Cerebellar nuclear complex (tissue), 1 donor: ENCODE results near the gene GLRX.
A peak's percentile ranks its signal among the peaks of the same experiment; 100 is the strongest.
"Not testable (repeated sequence)": the region's sequence is repeated elsewhere in the genome, so short reads cannot be mapped to it uniquely, and the experiment has no call there.

Experiments
- DNase-seq, 2 experiments: peaks; one replicate each; lab custom pipeline; 2025; lab: John Stamatoyannopoulos, UW

Gene GLRX

GRCh38 chr5:95826949-95827891 lies 4.7 kb upstream of the GLRX start:
- no peak for DNase-seq

DNA sequence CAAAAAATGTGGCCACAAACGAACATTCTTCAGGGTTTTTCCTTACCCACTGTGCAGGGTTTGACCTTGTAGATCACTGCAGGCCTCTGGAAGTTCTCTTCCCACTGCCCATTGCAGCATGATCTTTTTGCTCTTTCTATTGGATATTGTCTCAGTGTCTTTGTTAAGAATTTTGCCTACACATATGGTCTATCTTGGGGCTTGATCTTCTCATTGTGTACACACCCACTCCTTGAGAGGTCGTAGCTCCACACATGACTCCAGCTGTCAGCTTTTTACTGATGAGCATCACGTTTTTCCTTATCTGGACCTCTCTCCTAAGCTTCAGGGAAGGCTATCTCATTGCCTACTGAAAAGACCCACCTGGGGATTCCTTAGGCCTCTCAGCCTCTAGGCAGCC lies 3.0 kb upstream of the GLRX start:
- DNase-seq, result no peak

GRCh38 chr5:95824747-95825146 lies 2.2 kb upstream of the GLRX start:
- no peak for DNase-seq

GRCh38 chr5:95823738-95824609 lies 1.4 kb upstream of the GLRX start:
- DNase-seq, result no peak

- DNase-seq, result no peak
Measured at GRCh38 chr5:95823218-95823737, 752 bp upstream of the GLRX start.

GRCh38 chr5:95822043-95822541 lies 434 bp downstream of the GLRX start:
- no peak for DNase-seq

- DNase-seq, result no peak
Measured at GRCh38 chr5:95821110-95822021, 1.2 kb downstream of the GLRX start.

GRCh38 chr5:95818181-95819147 lies 4.1 kb downstream of the GLRX start:
- DNase-seq, result no peak

- DNase-seq, result no peak
Measured at GRCh38 chr5:95817430-95817829, 5.1 kb downstream of the GLRX start.

GRCh38 chr5:95816776-95817175 lies 5.8 kb downstream of the GLRX start:
- DNase-seq, result no peak

DNA sequence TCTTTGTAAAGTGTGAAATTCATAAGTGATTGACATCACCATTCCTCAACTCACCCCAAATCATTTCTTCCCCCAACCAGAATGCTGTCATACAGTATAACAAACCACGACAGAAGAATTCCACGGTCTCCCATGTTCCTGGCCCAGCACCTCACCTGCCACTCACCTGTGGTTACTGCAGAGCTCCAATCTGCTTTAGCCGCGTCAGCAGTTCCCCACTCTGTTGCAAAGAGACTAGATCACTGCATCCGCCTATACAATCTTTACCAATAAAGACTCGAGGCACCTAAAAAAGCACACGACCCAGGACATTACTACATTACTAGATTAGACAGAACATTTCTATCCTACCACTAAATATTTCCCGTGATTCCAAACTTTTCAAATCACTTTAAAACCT lies 6.2 kb downstream of the GLRX start:
- DNase-seq, result no peak

DNA sequence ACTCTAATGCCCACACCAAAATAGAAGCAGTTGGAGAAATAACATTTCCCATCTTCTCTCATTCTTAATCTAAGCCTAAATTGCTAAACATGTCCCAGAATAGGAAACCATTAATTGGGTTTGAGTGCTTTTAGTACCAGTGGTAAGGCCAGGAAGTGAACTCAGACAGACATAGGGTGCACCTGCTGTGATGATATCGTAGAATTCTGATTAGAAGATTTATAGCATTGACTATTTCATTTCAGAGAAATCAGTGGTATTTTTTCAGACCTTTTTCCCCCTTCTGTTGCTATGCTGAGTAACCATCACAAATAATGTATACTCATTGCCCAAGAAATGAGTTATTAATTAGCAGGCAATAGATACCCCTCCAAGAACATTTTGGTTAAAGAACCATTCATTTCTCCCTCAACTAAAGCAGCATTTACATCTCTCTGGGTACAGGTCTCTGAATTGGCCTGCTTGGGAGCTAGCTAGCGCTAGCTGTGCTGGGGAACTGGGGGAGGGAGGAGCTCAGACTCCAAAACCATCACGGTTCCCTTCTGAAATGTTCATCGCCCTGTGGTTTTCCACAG lies 7.3 kb downstream of the GLRX start:
- no peak for DNase-seq

- not testable (repeated sequence) for DNase-seq
Measured at GRCh38 chr5:95813035-95813434, 9.5 kb downstream of the GLRX start.

GRCh38 chr5:95812074-95812471 lies 10.5 kb downstream of the GLRX start:
- DNase-seq, result no peak

DNA sequence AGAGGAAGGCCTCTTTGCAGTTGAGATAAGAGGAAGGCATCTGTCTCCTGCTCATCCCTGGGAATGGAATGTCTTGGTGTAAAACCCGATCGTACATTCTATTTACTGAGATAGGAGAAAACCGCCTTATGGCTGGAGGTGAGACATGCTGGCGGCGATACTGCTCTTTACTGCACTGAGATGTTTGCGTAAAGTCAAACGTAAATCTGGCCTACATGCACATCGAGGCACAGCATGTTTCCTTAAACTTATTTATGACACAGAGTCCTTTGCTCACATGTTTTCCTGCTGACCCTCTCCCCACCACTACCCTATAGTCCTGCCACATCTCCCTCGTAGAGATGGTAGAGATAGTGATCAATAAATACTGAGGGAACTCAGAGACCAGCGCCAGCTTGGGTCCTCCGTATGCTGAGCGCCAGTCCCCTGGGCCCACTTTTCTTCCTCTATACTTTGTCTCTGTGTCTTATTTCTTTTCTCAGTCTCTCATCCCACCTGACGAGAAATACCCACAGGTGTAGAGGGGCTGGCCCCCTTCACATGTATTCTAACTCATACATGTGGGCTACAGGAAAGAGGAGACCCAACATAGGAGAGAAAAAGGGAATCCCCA lies 11.0 kb downstream of the GLRX start:
- DNase-seq, result not testable (repeated sequence)

DNA sequence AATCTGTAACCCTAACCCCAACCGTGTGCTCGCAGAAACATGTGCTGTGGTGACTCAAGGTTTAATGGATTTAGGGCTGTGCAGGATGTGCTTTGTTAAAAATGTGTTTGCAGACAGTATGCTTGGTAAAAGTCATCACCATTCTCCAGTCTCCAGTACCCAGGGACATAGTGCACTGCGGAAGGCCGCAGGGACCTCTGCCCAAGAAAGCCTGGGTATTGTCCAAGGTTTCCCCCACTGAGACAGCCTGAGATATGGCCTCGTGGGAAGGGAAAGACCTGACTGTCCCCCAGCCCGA lies 11.5 kb downstream of the GLRX start:
- not testable (repeated sequence) for DNase-seq

GRCh38 chr5:95810305-95811125 lies 12.0 kb downstream of the GLRX start:
- no peak for DNase-seq

GRCh38 chr5:95809414-95809960 lies 13.0 kb downstream of the GLRX start:
- peak in 1 of 2 experiments; percentile 25 for DNase-seq
